ENCODE measurements around the gene CYTH3.

DNA sequence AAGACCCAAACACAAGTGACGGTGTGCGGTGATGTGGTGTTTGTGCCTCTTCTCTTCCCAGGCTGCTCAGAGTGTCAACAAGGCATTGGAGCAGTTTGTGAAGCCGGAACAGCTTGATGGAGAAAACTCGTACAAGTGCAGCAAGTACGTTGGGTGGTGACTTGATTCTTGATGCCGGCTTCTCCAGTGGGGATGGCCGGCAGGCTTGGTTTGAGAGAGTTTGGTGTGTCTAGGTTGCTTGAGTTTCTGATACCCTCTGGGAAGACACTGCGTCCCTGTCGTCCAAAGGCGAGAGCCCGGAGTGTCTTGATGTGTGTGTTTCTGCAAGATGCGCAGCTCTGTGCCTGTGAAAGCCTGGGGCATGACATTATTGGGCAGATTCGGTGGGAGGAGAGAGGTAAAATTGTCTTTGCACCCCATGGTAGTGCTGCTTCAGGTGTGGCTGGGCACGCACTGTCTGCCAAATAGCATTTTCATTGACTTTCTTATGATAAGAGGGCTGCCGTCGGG, 129.5 kb downstream of the CYTH3 start:
- TF ChIP-seq CTCF (IDR thresholded peaks at IDR 0.05) (no peak), POLR2A (IDR thresholded peaks at IDR 0.05) (no peak)
